CD4-positive, alpha-beta T cell treated with Interleukin-6 for 4 hours (primary cell): Measurements from ENCODE around the gene ENAM.
A peak's percentile ranks its signal among the peaks of the same experiment; 100 is the strongest.
"Not testable (repeated sequence)": the region's sequence is repeated elsewhere in the genome, so short reads cannot be mapped to it uniquely, and the experiment has no call there.

Source experiments
- DNase-seq: peaks from one replicate; pipeline ENCODE4 v3.0.0-alpha.2; 2020; ENCODE audit warnings: mixed read lengths

Gene ENAM

DNA sequence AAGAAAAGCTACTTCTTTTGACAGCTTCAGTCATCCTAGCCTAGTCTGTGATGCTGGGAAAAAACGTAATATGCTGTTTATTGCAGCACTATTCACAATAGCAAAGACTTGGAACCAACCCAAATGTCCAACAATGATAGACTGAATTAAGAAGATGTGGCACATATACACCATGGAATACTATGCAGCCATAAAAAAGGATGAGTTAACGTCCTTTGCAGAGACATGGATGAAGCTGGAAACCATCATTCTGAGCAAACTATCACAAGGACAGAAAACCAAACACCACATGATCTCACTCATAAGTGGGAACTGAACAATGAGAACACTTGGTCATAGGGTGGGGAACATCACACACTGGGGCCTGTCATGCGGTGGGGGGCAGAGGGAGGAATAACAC is 53.6 kb downstream of the ENAM start:
- not testable (repeated sequence) for DNase-seq

DNA sequence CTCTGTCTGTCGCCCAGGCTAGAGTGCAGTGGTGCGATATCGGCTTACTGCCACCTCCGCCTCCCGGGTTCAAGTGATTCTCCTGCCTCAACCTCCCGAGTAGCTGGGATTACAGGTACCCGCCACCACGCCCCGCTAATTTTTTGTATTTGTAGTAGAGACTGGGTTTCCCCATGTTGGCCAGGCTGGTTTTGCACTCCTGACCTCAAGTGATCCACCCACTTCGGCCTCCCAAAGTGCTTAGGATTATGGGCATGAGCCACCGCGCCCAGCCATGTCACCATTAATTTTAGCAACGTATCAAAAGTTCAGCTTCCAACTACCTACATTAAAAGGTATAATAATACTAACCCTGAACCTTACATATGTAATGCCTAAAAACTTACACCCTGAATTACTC is 58.8 kb downstream of the ENAM start:
- DNase-seq = peak; percentile 4

DNA sequence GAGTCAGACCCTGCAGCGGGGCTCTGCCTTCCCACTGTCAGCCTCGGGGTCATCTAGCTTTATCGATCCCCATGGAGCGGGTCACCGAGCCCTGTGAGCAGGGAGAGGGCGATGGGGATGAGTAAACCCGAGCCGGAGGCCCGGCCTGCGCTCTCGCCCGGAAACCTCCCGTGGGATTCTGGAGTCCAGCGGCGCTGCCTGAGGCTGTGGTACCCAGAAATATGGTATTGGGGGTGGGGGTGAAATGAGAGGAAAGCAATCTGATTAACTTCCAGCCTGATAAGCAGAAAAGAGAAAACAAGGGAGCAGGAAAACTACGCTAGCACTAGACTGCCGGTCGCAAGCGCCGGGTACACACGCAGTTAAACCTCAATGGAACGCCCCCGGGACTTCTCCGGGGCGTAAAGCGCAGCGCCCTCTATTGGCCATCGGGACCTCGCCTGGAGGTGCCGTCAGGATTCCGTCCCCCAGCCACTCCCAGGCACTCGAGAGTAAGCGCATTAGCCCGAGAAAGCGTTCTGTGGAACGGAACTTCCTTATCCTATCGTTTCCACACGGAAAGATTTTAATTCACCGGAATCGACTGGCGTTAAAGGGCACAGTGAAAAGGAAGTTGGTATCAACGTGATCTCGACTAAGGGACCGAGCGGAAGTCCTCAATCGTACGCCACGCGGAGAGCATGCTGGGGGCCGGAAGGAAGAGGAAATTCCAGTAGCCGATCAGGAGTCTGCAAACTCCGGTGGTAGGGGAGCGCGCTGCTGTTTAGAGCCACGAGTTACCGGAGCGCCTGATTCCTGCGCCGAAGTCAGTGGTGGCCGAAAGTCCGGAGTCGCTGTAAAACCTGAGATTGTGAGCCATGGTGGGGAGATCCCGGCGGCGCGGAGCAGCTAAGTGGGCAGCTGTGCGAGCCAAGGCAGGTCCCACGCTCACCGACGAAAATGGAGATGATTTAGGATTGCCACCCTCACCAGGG is 59.6 kb downstream of the ENAM start, which contains the start of gene UTP3:
UTP3 (plus strand) TSS at position 712 of the 974 bp plus-strand sequence; CDS start at position 858, 146 bp downstream.
- peak; percentile 94 for DNase-seq

DNA sequence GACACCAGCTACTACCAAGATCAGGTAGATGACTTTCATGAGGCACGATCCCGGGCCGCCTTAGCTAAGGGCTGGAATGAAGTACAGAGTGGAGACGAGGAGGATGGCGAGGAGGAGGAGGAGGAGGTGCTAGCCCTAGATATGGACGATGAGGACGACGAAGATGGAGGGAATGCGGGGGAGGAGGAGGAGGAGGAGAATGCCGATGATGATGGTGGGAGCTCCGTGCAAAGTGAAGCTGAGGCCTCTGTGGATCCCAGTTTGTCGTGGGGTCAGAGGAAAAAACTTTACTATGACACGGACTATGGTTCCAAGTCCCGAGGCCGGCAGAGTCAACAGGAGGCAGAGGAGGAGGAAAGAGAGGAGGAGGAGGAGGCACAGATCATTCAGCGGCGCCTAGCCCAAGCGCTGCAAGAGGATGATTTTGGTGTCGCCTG is 60.3 kb downstream of the ENAM start:
- DNase-seq = peak; percentile 12

DNA sequence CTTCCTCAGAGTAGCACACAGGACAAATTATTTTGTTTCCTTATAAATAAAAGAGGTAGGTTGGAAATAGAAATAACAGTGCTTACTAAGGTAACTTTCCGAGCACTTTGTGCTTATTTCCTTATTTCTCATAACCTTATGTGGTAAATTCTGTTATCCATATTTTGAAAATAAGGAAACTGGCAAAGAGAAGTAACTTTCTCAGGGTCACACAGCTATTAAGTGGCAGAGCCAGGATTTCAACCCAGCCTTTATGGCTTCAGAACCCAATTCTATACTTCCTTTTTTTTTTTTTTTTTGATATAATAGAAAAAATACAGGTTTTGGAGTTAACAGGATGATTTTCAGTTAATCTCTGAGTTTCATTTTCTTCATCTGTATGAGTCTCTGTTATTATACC is 63.1 kb downstream of the ENAM start:
- DNase-seq = no peak

DNA sequence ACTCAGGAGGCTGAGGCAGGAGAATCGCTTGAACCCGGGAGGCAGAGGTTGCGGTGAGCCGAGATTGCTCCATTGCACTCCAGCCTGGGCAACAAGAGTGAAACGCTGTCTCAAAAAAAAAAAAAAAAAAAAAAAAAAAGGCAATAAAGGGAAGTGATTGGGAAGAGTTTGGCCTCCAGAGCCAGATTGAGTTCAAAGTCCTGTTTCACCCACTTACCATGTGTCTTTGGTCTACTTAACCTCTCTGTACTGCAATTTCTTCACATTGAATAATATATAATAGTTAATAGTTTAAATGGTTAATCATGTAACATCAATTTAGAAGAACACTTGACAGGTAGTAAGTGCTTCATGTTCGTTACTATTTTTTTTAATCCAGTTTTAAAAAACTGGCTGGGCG is 66.1 kb downstream of the ENAM start:
- DNase-seq = not testable (repeated sequence)
